Thyroid gland (tissue), 4 donors: ENCODE measurements around the gene CD96.

Experiments used
- CTCF ChIP-seq, 6 experiments: fragments of 200-600 bp in 3 of 6; fragments of 450-650 bp in 3 of 6; sonication (generic) in 3 of 6; IDR thresholded peaks; one replicate each; pipeline ENCODE4 v1.5.1; 2016 to 2019; ENCODE audit warnings: antibody characterized with exemption in 6 of 6, mild to moderate bottlenecking in 2 of 6, inconsistent platforms in 1 of 6, moderate library complexity in 1 of 6
- POLR2A ChIP-seq, 2 donors: fragments of 450-650 bp; IDR thresholded peaks; one replicate each; pipeline ENCODE4 v1.6.1; 2017; ENCODE audit warnings: antibody characterized with exemption in 2 of 2, mild to moderate bottlenecking in 2 of 2, moderate library complexity in 1 of 2

GRCh38 chr3:111667621-111668239 lies 125.7 kb downstream of the CD96 start:
- TF ChIP-seq CTCF (IDR thresholded peaks at IDR 0.05) (no peak), POLR2A (IDR thresholded peaks at IDR 0.05) (no peak)
